ENCODE measurements around the gene TERB1. TPM values are rescaled to one million over a fixed set of nuclear protein-coding genes. Genes with fewer than 3 reads are reported as not detected.

TERB1 gene
- total RNA-seq, 1 donor from 2014 or later, result not detected

DNA sequence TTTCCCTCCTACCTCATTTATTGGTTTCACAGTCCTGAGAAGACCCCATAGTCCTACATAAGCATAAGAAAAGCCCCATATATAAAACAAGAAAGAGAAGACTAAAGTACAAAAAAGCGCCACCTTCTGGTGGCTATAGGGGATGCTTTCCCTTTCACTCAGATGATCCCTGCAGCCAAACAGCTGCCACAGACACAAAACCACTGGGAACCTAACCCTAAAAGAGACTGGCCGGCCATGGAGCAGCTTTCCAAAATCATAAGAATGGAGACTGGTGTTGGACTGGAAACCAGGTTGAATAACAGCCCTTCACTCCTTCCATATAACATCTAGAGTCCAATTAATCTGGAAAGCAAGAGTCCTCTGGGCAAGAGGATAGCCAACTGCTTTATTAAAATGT is 61.4 kb downstream of the TERB1 start:
- Mint-ChIP-seq H3K4me1 (no peaks in the 10 kb centered on the region), H3K36me3 (peaks cover 31% of the 10 kb centered on the region), H3K27me3 (ENCODE audit: insufficient read depth, low read depth) (no peaks in the 10 kb centered on the region), H3K27ac (no peak overlapping the region), H3K9me3 (no peaks in the 10 kb centered on the region), H3K4me3 (no peak overlapping the region)
- no peak overlapping the region for H3K4me3 ChIP-seq
- H3K9me3 ChIP-seq (ENCODE audit: low read depth), result no peaks in the 10 kb centered on the region
- no peak overlapping the region for H2AFZ ChIP-seq (replicated peaks)
- no peak overlapping the region for H3K9ac ChIP-seq
- H3K4me2 ChIP-seq, result no peak overlapping the region
- H3K4me1 ChIP-seq, result peaks cover 2% of the 10 kb centered on the region
- peaks cover 23% of the 10 kb centered on the region for H3K36me3 ChIP-seq
- peaks cover 28% of the 10 kb centered on the region for H3F3A ChIP-seq (ENCODE audit: low read depth)
- peaks cover 85% of the 10 kb centered on the region for H4K20me1 ChIP-seq (ENCODE audit: low read depth)
- H3K79me2 ChIP-seq (ENCODE audit: low read depth), result peaks cover 85% of the 10 kb centered on the region
- H3K27me3 ChIP-seq, result no peaks in the 10 kb centered on the region
- DNase-seq (ENCODE audit: low spot score), result peak; percentile 75
- TF ChIP-seq EZH2phosphoT487 (IDR thresholded peaks at IDR 0.05) (no peak), EZH2 (IDR thresholded peaks at IDR 0.05) (no peak)
- TF ChIP-seq, protein P1, sequence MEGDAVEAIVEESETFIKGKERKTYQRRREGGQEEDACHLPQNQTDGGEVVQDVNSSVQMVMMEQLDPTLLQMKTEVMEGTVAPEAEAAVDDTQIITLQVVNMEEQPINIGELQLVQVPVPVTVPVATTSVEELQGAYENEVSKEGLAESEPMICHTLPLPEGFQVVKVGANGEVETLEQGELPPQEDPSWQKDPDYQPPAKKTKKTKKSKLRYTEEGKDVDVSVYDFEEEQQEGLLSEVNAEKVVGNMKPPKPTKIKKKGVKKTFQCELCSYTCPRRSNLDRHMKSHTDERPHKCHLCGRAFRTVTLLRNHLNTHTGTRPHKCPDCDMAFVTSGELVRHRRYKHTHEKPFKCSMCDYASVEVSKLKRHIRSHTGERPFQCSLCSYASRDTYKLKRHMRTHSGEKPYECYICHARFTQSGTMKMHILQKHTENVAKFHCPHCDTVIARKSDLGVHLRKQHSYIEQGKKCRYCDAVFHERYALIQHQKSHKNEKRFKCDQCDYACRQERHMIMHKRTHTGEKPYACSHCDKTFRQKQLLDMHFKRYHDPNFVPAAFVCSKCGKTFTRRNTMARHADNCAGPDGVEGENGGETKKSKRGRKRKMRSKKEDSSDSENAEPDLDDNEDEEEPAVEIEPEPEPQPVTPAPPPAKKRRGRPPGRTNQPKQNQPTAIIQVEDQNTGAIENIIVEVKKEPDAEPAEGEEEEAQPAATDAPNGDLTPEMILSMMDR (IDR thresholded peaks at IDR 0.05), result peak; percentile 82
- peak overlapping the region; percentile 31 for H3K27ac ChIP-seq

DNA sequence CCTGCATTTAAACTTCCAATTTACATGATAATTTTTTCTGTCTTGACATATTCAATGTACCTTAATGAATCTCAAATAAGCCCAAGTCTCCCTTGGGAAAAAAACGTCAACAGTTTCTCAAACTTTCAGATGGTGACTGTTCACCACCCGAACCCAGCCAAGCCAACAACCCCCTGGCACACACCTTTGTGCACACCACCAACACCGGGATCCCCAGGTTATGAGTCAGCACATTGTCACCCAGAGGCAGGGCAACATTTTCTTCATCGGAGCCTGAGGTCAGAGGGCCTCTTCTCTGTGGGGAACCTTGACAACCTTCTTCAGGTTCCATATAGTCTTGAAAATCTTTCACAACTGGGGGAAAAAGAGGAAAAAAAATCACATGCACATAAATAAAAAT is 65.5 kb downstream of the TERB1 start:
- peaks cover 15% of the 10 kb centered on the region for H3F3A ChIP-seq (ENCODE audit: low read depth)
- H3K36me3 ChIP-seq, result peaks cover 31% of the 10 kb centered on the region
- Mint-ChIP-seq H3K9me3 (no peaks in the 10 kb centered on the region), H3K27ac (no peak overlapping the region), H3K36me3 (peaks cover 55% of the 10 kb centered on the region), H3K4me3 (no peak overlapping the region), H3K4me1 (no peaks in the 10 kb centered on the region), H3K27me3 (ENCODE audit: insufficient read depth, low read depth) (peaks cover 2% of the 10 kb centered on the region)
- no peak overlapping the region for H3K27ac ChIP-seq
- no peak overlapping the region for H2AFZ ChIP-seq (replicated peaks)
- peaks cover 2% of the 10 kb centered on the region for H3K4me1 ChIP-seq
- H3K4me2 ChIP-seq, result no peak overlapping the region
- TF ChIP-seq EZH2 (IDR thresholded peaks at IDR 0.05), result no peak
- TF ChIP-seq, protein P1 (IDR thresholded peaks at IDR 0.05), result no peak
- no peak for TF ChIP-seq EZH2phosphoT487 (IDR thresholded peaks at IDR 0.05)
- peaks cover 43% of the 10 kb centered on the region for H4K20me1 ChIP-seq (ENCODE audit: low read depth)
- no peak for DNase-seq (ENCODE audit: low spot score)
- no peak overlapping the region for H3K9ac ChIP-seq
- no peaks in the 10 kb centered on the region for H3K27me3 ChIP-seq
- H3K4me3 ChIP-seq, result no peak overlapping the region
- peaks cover 44% of the 10 kb centered on the region for H3K79me2 ChIP-seq (ENCODE audit: low read depth)
- H3K9me3 ChIP-seq (ENCODE audit: low read depth), result no peaks in the 10 kb centered on the region

DNA sequence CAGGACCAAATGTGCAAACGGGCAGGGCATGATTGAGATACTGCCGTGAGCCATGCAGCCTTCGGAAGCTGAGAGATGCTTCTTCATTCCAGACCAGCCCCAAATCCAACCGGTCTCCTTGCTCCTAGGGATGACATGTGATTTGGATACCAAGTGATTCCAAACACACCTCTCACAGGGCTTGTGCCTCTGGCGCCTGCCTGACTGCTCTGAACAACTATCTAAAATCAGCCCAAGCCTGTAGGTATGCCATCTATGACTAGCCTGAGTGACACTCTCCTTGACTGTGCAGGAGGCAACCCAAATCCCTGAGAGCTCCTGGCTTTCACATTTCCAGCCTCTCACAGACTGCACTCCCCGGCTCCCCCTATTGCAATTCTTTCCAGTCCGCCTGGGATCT is 70.3 kb downstream of the TERB1 start:
- no peak overlapping the region for H3K27ac ChIP-seq
- no peak overlapping the region for H3K27ac Mint-ChIP-seq
- peaks cover 40% of the 10 kb centered on the region for H3K36me3 Mint-ChIP-seq

More for the DNA sequence above, 70.3 kb downstream of the TERB1 start:
- no peak overlapping the region for H3K4me3 Mint-ChIP-seq
- Histone ChIP-seq H3K9ac (no peak overlapping the region), H3F3A (ENCODE audit: low read depth) (peaks cover 22% of the 10 kb centered on the region), H3K9me3 (ENCODE audit: low read depth) (no peaks in the 10 kb centered on the region), H3K4me3 (no peak overlapping the region), H3K36me3 (peaks cover 23% of the 10 kb centered on the region), H3K4me2 (no peak overlapping the region), H3K27me3 (no peaks in the 10 kb centered on the region), H3K79me2 (ENCODE audit: low read depth) (no peaks in the 10 kb centered on the region), H4K20me1 (ENCODE audit: low read depth) (peaks cover 11% of the 10 kb centered on the region), H2AFZ (replicated peaks) (no peak overlapping the region), H3K4me1 (no peaks in the 10 kb centered on the region)
- no peaks in the 10 kb centered on the region for H3K9me3 Mint-ChIP-seq
- peaks cover 2% of the 10 kb centered on the region for H3K27me3 Mint-ChIP-seq (ENCODE audit: insufficient read depth, low read depth)
- no peak for DNase-seq (ENCODE audit: low spot score)
- TF ChIP-seq, protein P1 (IDR thresholded peaks at IDR 0.05), result no peak
- no peak for TF ChIP-seq EZH2 (IDR thresholded peaks at IDR 0.05)
- H3K4me1 Mint-ChIP-seq, result no peaks in the 10 kb centered on the region
